Limb (tissue), 2 donors: Measurements from ENCODE around the gene ZBTB39.
A peak's percentile ranks its signal among the peaks of the same experiment; 100 is the strongest.
"Not testable (repeated sequence)": the region's sequence is repeated elsewhere in the genome, so short reads cannot be mapped to it uniquely, and the experiment has no call there.

Source experiments
- DNase-seq, 2 donors: peaks; one replicate each; pipeline ENCODE4 v3.0.0-alpha.2; 2016; ENCODE audit errors: extremely low spot score in 2 of 2

The ZBTB39 gene

GRCh38 chr12:57005980-57006808, at the start of gene ZBTB39:
Gene ZBTB39 (minus strand): TSS chr12:57006546. CDS start chr12:57004917, 1,629 bp downstream.
- peak; percentile 64 to 85 for DNase-seq

GRCh38 chr12:57055824-57056223, 49.5 kb upstream of the ZBTB39 start:
- no peak for DNase-seq

GRCh38 chr12:57053901-57054300, 47.6 kb upstream of the ZBTB39 start:
- DNase-seq = not testable (repeated sequence)

GRCh38 chr12:57053146-57053545, 46.8 kb upstream of the ZBTB39 start:
- DNase-seq = not testable (repeated sequence)

GRCh38 chr12:57051011-57051410, 44.7 kb upstream of the ZBTB39 start:
- DNase-seq = no peak

GRCh38 chr12:57049890-57050289, 43.5 kb upstream of the ZBTB39 start, which contains the start of gene MYO1A:
Gene MYO1A (minus strand): TSS chr12:57050129. CDS start chr12:57048323, 1,806 bp downstream.
- no peak for DNase-seq

- DNase-seq = no peak
Observed at GRCh38 chr12:57049119-57049446, 42.7 kb upstream of the ZBTB39 start.

GRCh38 chr12:57048423-57049118, 42.2 kb upstream of the ZBTB39 start:
- DNase-seq = no peak

GRCh38 chr12:57047981-57048380, 41.6 kb upstream of the ZBTB39 start:
- no peak for DNase-seq

- DNase-seq = no peak
Observed at GRCh38 chr12:57046947-57047890, 40.9 kb upstream of the ZBTB39 start.

GRCh38 chr12:57046086-57046791, 39.9 kb upstream of the ZBTB39 start:
- DNase-seq = peak in 1 of 2 donors; percentile 41

- DNase-seq = no peak
Observed at GRCh38 chr12:57044889-57045288, 38.5 kb upstream of the ZBTB39 start.

- DNase-seq = no peak
Observed at GRCh38 chr12:57044468-57044867, 38.1 kb upstream of the ZBTB39 start.

- DNase-seq = no peak
Observed at GRCh38 chr12:57042695-57043094, 36.3 kb upstream of the ZBTB39 start.

GRCh38 chr12:57040750-57041149, 34.4 kb upstream of the ZBTB39 start:
- DNase-seq = no peak

- no peak for DNase-seq
Observed at GRCh38 chr12:57040211-57040610, 33.9 kb upstream of the ZBTB39 start.

- no peak for DNase-seq
Observed at GRCh38 chr12:57039016-57039798, 32.9 kb upstream of the ZBTB39 start.

GRCh38 chr12:57037264-57037663, 30.9 kb upstream of the ZBTB39 start:
- no peak for DNase-seq

GRCh38 chr12:57033431-57033830, 27.1 kb upstream of the ZBTB39 start:
- DNase-seq = no peak

GRCh38 chr12:57031789-57032188, 25.4 kb upstream of the ZBTB39 start:
- DNase-seq = no peak
